Stimulated activated CD4-positive, alpha-beta T cell treated with anti-CD3 and anti-CD28 coated beads, Interleukin-4, amount 100 ng/mL, for 24 hours (primary cell): ENCODE results near the gene FADS1.

ENCODE experiments used
- DNase-seq: peaks from one replicate; pipeline ENCODE4 v3.0.0-alpha.2; 2020

The FADS1 gene

GRCh38 chr11:61774411-61774810 lies 42.4 kb downstream of the FADS1 start:
- no peak for DNase-seq

DNA sequence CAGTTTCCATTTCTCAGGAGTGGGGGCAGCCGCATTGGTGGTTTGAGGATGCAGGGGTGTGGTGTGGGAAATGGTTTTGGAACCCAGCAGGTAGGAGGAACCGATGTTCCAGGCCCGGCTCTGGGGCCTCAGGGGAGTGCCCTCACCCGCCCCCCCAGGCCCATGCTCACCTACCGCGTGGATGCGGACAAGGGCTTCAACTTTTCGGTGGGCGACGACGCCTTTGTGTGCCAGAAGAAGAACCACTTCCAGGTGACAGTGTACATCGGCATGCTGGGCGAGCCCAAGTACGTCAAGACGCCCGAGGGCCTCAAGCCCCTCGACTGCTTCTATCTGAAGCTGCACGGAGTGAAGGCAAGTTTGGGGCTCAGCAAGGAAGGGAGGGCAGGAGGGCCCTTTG lies 43.0 kb downstream of the FADS1 start:
- no peak for DNase-seq

GRCh38 chr11:61773356-61773755 lies 43.4 kb downstream of the FADS1 start:
- DNase-seq: no peak

DNA sequence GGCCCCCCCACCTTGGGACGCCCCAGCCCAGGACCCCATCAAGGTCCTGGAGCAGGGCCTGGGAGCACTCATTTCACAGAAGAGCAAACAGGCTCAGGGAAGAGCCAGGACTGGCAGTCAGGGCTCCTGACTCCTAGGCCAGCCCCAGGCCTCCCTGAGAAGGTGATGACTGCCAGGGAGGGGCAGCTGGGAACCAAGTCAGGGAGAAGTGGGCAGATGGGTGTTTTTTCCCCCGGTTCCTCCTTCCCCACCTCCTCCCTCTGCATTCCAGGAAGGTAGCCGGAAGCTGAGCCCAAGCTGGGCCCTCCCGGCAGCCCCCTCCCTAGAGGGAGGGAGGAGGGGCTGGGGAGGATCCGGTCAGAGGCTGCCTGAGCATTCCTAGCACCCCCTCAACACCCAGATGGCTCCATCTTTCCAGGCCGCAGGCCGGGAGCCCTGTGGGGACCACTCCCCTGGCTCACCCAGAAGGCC lies 44.8 kb downstream of the FADS1 start:
- DNase-seq: no peak

DNA sequence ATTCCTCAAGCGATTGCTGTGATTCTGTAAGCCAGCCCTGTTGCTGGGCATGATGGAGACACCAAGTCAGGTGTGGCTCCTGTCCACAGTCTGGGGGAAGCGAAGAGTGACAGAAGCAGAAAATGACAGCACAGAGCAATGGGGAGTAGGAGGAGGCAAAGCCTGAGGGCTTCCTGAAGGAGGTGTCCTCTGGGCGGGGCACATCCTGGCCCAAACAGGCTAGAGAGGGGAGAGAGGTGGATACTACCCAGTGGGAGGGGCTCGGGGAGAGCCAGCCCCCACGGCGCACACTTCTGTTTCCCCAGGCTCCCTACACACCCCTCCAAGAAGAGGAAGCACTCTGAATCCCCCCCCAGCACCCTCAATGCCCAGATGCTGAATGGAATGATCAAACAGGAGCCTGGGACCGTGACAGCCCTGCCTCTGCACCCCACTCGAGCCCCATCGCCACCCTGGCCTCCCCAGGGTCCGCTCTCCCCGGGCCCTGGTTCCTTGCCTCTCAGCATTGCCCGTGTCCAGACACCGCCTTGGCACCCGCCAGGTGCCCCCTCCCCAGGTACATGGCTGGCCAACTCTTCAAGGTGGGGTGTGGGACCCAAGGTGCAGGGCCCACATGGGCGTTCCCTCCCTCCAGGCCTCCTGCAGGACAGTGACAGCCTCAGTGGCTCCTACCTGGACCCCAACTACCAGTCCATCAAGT lies 45.5 kb downstream of the FADS1 start:
- no peak for DNase-seq

- DNase-seq: no peak
Observed at GRCh38 chr11:61769946-61770683, 46.7 kb downstream of the FADS1 start.

- no peak for DNase-seq
Observed at GRCh38 chr11:61769169-61769920, 47.5 kb downstream of the FADS1 start.

GRCh38 chr11:61768376-61769076 lies 48.3 kb downstream of the FADS1 start:
- DNase-seq: no peak

GRCh38 chr11:61766353-61766841 lies 50.4 kb downstream of the FADS1 start:
- no peak for DNase-seq

GRCh38 chr11:61765550-61766253 lies 51.1 kb downstream of the FADS1 start:
- DNase-seq: no peak

- no peak for DNase-seq
Observed at GRCh38 chr11:61764606-61765260, 52.1 kb downstream of the FADS1 start.

DNA sequence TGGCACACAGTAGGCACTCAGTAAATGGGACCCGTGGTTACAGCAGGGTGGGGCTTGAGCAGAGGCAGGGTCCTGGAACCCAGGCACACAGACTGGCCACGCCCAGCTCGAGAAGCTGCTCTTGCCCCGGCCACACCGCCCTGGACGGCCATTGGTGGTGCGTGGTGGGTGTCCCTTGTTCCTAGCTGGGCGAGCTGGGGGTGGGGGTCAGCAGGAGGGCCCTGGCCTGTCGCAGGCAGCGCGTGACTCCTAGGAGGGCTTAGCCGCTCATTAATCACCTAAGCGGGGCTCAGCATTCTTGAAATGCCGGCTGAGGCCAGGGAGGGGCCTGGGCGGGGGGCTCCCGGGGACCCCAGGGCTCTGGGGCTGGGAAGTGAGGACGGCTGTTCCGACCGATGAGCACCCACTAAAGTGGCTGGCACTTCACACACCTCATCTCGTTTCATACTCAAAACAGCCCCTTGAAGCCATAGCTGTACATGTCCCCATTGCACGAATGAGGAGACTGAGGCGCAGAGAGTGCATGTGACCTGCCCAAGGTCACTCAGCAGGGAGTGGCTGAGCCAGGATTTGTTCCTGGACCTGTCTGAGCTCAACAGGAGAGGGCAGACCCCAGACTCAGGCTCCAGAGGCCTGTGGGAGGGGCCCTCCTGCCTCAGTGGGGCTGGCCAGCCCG lies 52.7 kb downstream of the FADS1 start:
- DNase-seq: no peak

DNA sequence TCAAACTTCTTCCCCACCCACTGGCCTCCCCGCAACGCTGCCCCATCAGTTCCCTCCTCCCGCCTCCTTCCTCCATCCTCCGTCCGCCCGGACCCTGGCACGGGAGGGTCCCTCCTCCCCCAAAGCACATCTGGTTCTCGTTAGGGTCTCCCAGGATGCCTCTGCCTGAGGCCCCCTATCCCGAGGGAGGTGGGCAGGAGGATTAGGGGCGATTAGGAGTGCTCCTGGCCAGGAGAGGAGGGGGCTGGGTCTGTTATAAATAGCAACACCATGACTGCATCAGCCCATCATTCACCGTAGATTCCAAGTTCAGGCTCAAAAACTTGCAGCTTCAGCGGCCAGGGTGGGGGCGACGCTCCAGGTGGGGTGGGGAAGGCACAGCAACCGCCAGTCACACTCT lies 54.0 kb downstream of the FADS1 start:
- no peak for DNase-seq

GRCh38 chr11:61762223-61762615 lies 54.6 kb downstream of the FADS1 start:
- DNase-seq: no peak

DNA sequence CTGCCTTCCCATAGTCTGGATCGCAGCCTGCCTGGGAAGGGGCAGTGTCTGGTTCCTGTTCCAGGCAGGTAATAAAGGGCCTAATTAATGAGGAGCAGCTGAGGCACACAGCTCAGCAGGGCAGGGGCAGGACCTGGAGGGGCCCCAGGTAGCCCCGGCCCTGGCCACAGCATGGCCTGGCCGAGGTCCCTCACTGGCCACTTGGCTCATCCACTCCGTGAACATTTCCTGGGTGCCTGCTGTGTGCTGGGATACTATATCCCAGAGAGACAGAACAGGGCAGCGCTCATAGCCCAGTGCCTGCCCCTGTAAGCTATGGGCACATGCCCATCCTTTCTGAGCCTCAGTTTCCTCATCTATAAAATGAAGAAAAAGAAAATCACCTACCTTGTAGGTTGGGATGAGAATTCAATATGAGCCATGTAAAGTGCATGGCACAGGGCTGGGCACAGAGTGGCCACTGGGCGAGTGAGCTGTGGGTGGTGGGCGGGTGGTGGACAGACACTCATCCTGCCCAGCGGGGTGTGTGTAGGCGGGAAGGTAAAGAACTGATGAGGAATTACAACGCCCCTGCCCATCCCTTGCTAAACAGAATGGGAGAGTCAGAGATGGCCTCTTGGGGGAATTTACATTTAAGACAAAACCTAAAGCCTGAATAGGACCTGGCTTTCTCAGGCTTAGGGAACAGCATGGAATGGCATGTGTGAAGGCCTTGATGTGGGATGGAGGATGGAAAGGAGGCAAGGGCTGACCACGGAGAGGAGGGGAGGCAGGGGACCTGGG lies 55.2 kb downstream of the FADS1 start:
- DNase-seq: no peak

- DNase-seq: no peak
Observed at GRCh38 chr11:61760946-61761345, 55.9 kb downstream of the FADS1 start.

DNA sequence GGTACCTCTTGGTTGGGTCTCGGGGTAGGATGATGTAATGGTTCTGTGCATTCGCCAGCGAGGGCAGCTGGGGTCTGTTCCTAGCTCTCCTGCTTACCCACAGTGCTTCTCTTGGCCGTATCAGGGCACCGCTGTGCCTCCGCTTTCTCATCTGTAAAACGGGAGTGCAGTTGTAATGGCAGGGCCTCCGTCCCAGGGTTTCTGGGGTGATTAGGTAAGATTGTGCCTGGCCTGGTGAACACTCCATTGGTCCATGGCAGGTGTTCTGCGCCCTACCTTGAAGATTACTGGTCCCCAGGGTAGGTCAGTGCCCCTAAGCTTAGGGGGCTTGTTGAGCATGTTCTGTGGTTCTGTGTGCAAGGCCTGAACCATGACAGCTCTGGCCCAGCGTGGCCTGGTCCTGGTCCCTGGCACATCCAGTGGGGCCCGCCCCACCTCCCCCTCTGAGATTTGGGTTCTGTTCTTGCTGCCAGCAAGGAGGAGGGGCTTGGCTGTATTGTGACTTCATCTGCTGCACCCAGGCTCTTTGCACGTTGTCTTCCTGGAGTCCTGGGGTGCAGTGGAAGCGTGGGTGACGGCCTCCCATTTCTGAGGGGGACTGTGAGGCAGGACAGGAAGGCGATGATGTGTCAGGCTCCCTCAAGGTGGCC lies 59.5 kb downstream of the FADS1 start:
- DNase-seq: no peak

- DNase-seq: no peak
Observed at GRCh38 chr11:61756452-61757212, 60.2 kb downstream of the FADS1 start.

GRCh38 chr11:61756147-61756451 lies 60.7 kb downstream of the FADS1 start:
- DNase-seq: no peak
